GM19372 (cell line): Measurements from ENCODE around the gene OR2H1.

Experiments used
- ATAC-seq: cut with Tn5 transposase; IDR thresholded peaks from one replicate; pipeline ENCODE4 v1.9.1; 2021; ENCODE audit warnings: mild to moderate bottlenecking, low read depth, moderate library complexity; ENCODE audit not compliant: unreplicated experiment

OR2H1 gene

DNA sequence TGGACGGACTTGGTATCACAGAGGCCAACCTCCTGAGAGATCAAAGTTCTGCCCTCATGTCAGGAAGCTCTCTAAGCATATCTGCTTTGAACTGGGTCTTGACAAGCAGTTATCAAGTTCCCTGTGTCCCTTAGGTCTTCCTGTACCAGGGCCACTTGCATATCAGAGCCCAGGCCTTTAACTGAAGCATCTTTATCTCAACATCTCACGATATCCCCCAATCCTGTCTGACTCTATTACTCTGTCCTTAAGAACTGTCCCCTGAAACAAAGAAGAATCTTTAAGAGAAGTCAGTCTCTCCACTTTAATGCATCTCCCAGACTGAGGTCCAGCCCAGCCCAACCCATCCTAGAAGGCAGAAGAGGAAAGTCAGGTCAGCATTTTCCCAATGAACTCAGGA is 22.6 kb downstream of the OR2H1 start:
- no peak for ATAC-seq

DNA sequence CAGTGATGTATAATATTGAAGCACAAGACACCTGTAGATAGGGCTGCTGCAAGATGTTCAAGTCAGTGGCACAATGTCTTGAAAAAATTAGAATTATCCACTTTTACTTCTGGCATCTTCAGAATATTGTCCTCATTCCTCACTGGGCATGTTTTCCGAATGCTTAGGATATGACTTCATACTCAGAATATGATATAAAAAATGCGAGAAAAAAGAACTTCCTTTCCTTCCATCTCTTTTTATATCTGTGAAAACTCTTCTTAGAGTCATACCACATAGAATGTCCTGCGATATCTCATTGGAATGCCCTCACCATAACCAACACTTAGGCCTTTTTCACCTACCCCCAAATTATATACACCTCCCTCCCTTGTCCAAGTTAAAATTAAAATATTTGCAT is 26.2 kb downstream of the OR2H1 start:
- no peak for ATAC-seq

GRCh38 chr6:29483735-29484134 is 26.8 kb downstream of the OR2H1 start:
- no peak for ATAC-seq

DNA sequence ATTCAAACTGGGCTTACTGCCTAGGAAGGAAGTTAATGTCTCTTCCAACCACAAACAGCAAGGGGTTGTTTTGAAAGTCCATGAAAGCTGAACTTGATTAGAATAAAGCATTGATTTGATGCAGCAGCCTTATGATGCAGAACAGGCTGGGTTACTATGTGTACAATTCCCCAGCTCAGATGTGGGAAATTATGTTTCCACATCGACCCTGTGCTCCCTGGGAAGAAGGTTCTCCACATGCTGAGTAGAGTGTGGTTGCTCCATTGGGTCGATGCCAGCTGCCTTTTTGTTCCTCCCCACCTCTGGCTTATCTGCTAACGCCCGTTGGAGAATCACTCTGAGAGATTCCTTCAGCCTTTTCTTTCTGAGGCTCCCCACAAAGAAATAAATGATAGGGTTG is 29.6 kb downstream of the OR2H1 start:
- no peak for ATAC-seq

DNA sequence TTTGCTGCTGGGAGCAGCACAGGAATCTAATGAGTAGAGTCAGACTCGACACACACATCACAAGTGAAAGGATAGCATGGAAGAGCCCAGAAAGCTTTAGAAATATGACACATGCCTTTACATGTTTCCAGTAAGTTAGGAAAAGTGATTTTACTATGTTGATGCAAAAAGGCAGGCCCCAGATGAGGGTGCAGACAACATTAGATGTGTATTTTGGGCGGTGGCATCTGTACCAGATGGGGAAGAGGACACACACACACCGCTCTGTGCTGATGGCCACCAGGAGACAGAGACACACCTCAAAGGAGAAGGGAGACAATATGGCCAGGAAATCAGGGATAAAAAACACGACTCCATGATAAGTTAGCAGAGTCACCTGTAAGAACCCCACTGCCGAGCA is 30.2 kb downstream of the OR2H1 start:
- no peak for ATAC-seq

DNA sequence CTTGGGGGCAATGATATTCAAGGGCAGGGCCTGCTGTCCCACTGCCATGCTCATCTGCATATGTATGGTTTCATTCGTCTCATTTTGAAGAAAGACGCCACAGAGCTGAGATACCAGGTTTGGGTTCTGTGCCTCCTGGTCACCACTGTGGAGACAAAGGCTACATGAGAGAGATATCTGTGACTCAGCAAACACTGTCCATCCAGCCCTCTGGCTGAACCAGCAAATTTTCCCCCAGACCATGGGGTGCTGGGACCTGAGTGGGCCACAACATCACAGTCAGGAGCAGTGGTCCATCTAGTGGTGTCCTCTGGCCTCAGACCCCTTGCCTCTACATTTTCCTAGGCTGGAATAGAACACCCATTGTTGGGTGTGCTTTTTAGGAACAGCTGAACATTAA is 30.7 kb downstream of the OR2H1 start, which contains the start of gene MAS1L:
TSS of gene MAS1L (minus strand) at position 297 of the 400 bp plus-strand sequence. CDS start at position 243, 54 bp downstream.
- ATAC-seq: no peak

DNA sequence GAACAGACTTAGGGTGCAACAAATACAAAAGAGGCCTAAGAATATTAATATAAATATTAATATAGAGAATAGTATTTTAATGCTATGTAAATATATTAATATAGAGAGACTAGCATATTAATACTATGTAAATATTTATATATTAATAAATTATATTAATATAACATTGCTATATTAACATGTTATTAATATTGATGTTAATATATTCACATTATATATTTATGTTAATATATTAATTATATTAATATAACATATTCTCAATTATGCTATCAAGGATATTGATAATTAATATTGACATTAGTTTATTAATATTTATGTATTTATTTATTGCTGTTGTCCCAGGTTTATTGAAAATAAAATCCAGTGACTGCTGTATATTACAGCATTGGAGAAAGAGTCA is 31.9 kb downstream of the OR2H1 start:
- ATAC-seq: no peak

DNA sequence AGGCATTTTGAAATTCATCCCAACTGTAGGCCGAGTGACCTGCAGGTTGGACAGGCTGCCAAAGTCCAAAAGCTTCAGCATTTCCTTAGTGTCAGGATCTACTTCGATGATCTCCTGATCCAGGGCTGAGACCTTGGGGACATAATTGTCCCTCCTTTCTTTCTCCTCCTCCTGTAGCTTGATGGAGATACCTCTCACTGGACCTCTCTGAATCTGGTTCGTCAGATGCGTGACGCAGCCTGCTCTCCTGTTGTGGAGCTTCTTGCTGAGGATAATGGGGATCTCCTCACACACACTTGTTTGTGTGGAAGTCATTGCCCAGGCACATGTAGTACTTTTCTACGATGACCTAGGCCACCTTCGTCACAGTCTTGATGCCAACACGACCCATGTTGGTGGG is 32.3 kb downstream of the OR2H1 start:
- no peak for ATAC-seq

DNA sequence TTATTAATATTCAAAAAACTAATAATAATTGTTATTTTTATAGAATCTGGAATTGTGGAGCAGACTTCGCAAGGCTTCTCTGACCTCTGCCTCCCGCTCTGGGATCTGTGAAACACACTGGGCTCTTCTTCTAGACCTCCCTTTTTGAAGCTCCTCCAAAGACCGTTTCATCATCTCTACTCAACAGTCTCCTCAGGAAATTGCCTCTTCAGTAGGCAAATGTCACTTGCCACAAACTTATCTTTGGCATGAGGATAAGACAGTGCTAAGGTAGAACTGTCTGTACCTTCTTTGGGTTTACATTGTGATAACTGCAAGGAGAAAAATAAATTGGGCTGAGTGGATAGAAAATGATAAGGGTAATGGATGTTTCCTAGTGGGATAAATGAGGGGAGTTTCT is 33.1 kb downstream of the OR2H1 start:
- no peak for ATAC-seq

- ATAC-seq: no peak
These were observed 33.6 kb downstream of the OR2H1 start for GRCh38 chr6:29490552-29490951.

DNA sequence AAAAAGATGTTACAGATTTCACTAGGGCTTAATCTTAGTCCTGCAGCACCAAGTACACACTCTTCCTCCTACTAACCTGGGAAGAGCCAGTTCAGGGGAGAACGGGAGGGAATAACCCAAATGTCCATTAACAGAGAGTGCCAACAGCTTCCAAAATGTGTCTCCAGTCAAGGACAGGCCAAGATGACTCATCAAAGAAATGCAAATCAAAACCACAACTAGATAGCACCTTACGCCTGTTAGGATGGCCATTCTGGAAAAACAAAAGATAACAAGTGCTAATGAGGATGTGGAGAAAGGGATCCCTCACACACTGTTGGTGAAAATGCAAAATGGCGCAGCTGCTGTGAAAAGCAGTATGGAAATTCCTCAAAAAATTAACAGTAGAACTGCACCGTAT is 34.6 kb downstream of the OR2H1 start:
- no peak for ATAC-seq

- ATAC-seq: no peak
These were observed 36.3 kb downstream of the OR2H1 start for GRCh38 chr6:29493261-29493660.

GRCh38 chr6:29494131-29494530 is 37.2 kb downstream of the OR2H1 start:
- no peak for ATAC-seq

- ATAC-seq: no peak
These were observed 38.6 kb downstream of the OR2H1 start for GRCh38 chr6:29495571-29495970.

GRCh38 chr6:29496961-29497360 is 40.0 kb downstream of the OR2H1 start:
- ATAC-seq: no peak

DNA sequence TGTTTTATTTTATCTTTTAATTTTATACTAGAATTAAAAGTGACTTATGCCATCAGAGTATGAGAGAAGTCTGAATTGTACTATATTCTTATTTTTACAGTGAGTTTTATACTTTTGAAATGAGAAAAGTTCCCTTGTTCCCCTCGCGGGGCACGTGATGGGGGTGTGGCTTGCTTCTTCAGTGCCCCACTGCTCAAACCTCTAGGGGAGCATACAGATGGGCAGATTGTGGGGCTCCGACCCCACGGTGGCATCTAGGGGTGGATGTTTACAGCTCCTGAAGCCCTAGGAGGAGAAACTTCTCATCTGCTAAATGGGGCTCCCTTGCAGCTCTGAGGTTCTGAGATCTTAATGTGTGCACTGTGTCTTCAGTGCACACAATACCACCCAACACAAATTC is 42.7 kb downstream of the OR2H1 start:
- ATAC-seq: no peak

DNA sequence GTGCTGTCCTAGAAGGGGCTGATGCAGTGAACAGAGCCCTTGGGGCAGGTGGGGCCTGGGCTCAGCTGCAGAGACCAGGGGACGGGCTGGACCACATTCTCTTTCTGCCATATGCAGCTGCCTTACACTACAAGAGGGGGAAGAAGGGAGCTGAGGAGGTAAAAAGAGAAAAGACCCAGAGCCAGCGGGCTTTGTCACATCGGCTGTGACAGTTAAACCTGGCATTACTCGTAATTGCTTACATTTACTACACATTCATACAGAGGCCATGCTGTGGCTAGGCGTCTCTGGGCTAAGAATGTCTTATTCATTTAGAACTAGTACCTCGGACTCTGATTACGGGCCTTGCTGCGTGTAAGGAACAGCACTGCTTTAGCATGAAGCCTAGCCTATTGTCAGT is 43.6 kb downstream of the OR2H1 start:
- ATAC-seq: no peak

- ATAC-seq: no peak
These were observed 44.2 kb downstream of the OR2H1 start for GRCh38 chr6:29501106-29501505.

DNA sequence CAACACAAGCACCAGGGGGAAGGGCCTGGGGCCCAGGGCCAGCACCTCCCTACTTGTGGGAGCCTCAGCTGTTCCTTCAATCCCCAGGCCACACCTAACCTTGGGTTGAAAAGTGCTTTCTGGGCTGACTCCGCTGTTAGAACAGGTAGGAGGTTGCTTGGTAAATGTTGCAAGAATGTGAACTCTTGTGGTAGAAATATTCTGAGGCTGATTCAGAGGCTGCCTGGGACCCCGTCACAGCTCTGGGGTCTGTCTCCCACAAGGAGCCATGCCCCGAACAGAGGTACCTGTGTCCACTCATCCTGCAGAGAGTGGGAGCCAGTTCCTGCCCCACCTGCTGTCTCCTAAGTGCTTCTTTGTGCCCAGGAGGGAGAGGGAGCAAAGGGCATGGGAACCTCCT is 45.2 kb downstream of the OR2H1 start:
- ATAC-seq: no peak

GRCh38 chr6:29502597-29502996 is 45.6 kb downstream of the OR2H1 start:
- ATAC-seq: no peak

DNA sequence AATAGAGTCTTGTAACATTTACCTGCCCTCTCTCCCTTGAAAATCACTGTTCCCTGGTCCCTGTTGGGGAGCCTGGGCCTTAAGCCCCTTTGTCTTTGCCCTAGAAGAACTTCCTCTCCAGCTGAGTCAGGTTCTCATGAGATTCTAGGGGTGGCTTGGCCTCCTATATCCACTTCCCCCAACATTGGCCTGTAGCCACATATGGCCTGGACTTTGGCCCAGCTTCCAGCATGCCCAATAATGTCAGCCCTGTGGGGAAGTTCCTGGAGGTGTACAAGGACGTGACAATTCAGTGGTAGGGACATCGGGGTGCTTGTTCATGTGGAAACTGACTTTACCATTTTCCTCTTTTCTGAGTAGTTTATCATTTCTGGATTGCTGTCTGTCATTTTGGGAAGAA is 48.0 kb downstream of the OR2H1 start:
- ATAC-seq: no peak

- no peak for ATAC-seq
These were observed 48.9 kb downstream of the OR2H1 start for GRCh38 chr6:29505808-29506207.

DNA sequence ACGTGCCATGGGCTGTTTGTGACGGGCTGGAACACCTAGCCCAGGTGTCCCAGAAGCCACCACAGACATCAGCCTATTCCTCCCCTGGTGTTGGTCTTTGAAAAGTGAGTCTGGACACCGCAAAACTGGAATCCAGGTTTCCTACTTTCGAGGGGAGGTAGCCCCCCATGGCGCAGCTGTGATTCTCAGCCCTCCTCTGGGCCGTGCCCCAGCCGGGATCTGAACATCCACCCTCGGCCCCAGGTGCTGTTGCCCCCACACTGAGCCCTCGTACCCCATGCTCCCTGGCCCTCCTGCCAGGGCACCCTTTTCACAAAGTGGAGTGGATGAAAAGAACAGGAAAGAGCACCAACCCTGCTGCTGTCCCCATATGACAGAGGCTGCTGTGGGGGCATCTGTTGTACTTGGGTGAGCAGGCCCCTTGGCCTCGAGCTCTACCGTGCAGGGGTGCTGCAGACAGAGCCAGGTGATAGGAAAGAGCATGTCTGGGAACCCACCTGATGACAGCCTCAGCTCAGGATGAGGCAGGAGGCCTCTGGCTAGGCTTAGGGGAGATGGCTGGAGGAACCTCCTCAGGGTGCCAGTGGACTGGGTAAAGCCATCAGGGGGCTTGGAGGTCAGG is 49.6 kb downstream of the OR2H1 start:
- ATAC-seq: no peak
